HepG2 (cell line): ENCODE measurements around the gene PGAP3. TPM values are rescaled to one million over a fixed set of nuclear protein-coding genes. Genes with fewer than 3 reads are reported as not detected.

Experiments
- CBX1 ChIP-seq: IDR thresholded peaks from one replicate; pipeline ENCODE4 v1.6.1; 2016; ENCODE audit warnings: antibody characterized with exemption, low read depth
- FOSL2 ChIP-seq: sonication (generic); formaldehyde crosslinking; IDR thresholded peaks from 2 replicates; pipeline ENCODE4 v1.4.0; 2020; ENCODE audit warnings: missing genetic modification reagents
- NAIF1 ChIP-seq: sonication (generic); formaldehyde crosslinking; IDR thresholded peaks from 2 replicates; pipeline ENCODE4 v1.5.0; 2020; ENCODE audit warnings: mild to moderate bottlenecking, missing genetic modification reagents, borderline replicate concordance
- NCOA1 ChIP-seq: sonication (generic); formaldehyde crosslinking; IDR thresholded peaks from 2 replicates; pipeline ENCODE4 v1.9.0; 2021; ENCODE audit warnings: missing genetic modification reagents
- THAP7 ChIP-seq: sonication (generic); formaldehyde crosslinking; IDR thresholded peaks from 2 replicates; pipeline ENCODE4 v1.8.1; 2023; ENCODE audit warnings: mild to moderate bottlenecking, missing genetic modification reagents
- ZFX ChIP-seq: sonication (generic); formaldehyde crosslinking; IDR thresholded peaks from 2 replicates; pipeline ENCODE4 v1.4.0; 2020; ENCODE audit warnings: mild to moderate bottlenecking, low read depth, missing genetic modification reagents, moderate library complexity
- ZMAT3 ChIP-seq: sonication (generic); formaldehyde crosslinking; conservative IDR thresholded peaks from 2 replicates; pipeline ENCODE4 v1.7.0; 2021; ENCODE audit warnings: missing genetic modification reagents
- ZMYM4 ChIP-seq: sonication (generic); formaldehyde crosslinking; IDR thresholded peaks from 2 replicates; pipeline ENCODE4 v1.8.1; 2023; ENCODE audit warnings: mild to moderate bottlenecking, missing genetic modification reagents
- ZNF414 ChIP-seq: sonication (generic); formaldehyde crosslinking; IDR thresholded peaks from 2 replicates; pipeline ENCODE4 v1.5.0; 2020; ENCODE audit warnings: missing genetic modification reagents
- ZNF430 ChIP-seq: sonication (generic); formaldehyde crosslinking; IDR thresholded peaks from 2 replicates; pipeline ENCODE4 v1.9.0; 2021; ENCODE audit warnings: mild to moderate bottlenecking, missing genetic modification reagents
- polyA plus RNA-seq, 8 experiments: library from polyadenylated mRNA; depleted of rRNA in 3 of 8; stranded (reverse) in 7 of 8; unstranded in 1 of 8; fragments of >200 nt; fragmentation: Illumina TruSeq in 4 of 8; extraction: Trizol in 4 of 8; gene quantifications; 2 replicates each; pipeline versions ENCODE4 v1.2.1 to v1.2.3, GENCODE V29; 2011 to 2016; ENCODE audit warnings: low read depth in 4 of 8, missing spikeins in 1 of 8, mixed read lengths in 1 of 8; ENCODE audit not compliant: insufficient read depth in 1 of 8
- total RNA-seq, 5 experiments: library from RNA; depleted of rRNA; stranded (reverse); fragments of >200 nt; fragmentation: Illumina TruSeq; extraction: Trizol; gene quantifications; 2 replicates each; pipeline ENCODE4 v1.2.3, GENCODE V29; 2016; ENCODE audit warnings: low read depth in 1 of 5
- TF ChIP-seq, protein P1 (sequence below): sonication (generic); formaldehyde crosslinking; IDR thresholded peaks from 2 replicates; pipeline ENCODE4 v1.4.0; 2020; ENCODE audit warnings: missing genetic modification reagents
- TF ChIP-seq, protein P2 (sequence below): sonication (generic); formaldehyde crosslinking; IDR thresholded peaks from 2 replicates; pipeline ENCODE4 v1.4.0; 2020; ENCODE audit warnings: mild to moderate bottlenecking, low read depth, missing genetic modification reagents
- TF ChIP-seq, protein P3 (sequence below): sonication (generic); formaldehyde crosslinking; IDR thresholded peaks from 2 replicates; pipeline ENCODE4 v1.4.0; 2020; ENCODE audit warnings: missing genetic modification reagents
- TF ChIP-seq, protein P4 (sequence below): sonication (generic); formaldehyde crosslinking; IDR thresholded peaks from 2 replicates; pipeline ENCODE4 v1.8.1; 2023; ENCODE audit warnings: missing genetic modification reagents, mild to moderate bottlenecking, borderline replicate concordance

PGAP3 gene
- total and polyA plus RNA-seq, 2 of the 13 experiments (the other 11 are each of a cell fraction or from before 2014, with no cell fraction given): 11.9 to 14.6 TPM

- TF ChIP-seq CBX1 (no peak), ZMYM4 (no peak), ZFX (CRISPR knock-in tag) (no peak), FOSL2 (peak; percentile 5; the same call in 1 of the 2 replicates), NAIF1 (CRISPR knock-in tag) (peak; percentile 18; the same call in 1 of the 2 replicates), ZNF430 (CRISPR knock-in tag) (no peak), NCOA1 (CRISPR knock-in tag) (0 out of 2 replicates have a peak, but pooled peaks have one; percentile 16), ZNF414 (CRISPR knock-in tag) (no peak), THAP7 (CRISPR knock-in tag) (no peak; the same call in 1 of the 2 replicates), ZMAT3 (CRISPR knock-in tag) (no peak)
- TF ChIP-seq, protein P1, sequence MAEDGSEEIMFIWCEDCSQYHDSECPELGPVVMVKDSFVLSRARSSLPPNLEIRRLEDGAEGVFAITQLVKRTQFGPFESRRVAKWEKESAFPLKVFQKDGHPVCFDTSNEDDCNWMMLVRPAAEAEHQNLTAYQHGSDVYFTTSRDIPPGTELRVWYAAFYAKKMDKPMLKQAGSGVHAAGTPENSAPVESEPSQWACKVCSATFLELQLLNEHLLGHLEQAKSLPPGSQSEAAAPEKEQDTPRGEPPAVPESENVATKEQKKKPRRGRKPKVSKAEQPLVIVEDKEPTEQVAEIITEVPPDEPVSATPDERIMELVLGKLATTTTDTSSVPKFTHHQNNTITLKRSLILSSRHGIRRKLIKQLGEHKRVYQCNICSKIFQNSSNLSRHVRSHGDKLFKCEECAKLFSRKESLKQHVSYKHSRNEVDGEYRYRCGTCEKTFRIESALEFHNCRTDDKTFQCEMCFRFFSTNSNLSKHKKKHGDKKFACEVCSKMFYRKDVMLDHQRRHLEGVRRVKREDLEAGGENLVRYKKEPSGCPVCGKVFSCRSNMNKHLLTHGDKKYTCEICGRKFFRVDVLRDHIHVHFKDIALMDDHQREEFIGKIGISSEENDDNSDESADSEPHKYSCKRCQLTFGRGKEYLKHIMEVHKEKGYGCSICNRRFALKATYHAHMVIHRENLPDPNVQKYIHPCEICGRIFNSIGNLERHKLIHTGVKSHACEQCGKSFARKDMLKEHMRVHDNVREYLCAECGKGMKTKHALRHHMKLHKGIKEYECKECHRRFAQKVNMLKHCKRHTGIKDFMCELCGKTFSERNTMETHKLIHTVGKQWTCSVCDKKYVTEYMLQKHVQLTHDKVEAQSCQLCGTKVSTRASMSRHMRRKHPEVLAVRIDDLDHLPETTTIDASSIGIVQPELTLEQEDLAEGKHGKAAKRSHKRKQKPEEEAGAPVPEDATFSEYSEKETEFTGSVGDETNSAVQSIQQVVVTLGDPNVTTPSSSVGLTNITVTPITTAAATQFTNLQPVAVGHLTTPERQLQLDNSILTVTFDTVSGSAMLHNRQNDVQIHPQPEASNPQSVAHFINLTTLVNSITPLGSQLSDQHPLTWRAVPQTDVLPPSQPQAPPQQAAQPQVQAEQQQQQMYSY: no peak
- TF ChIP-seq, protein P2, sequence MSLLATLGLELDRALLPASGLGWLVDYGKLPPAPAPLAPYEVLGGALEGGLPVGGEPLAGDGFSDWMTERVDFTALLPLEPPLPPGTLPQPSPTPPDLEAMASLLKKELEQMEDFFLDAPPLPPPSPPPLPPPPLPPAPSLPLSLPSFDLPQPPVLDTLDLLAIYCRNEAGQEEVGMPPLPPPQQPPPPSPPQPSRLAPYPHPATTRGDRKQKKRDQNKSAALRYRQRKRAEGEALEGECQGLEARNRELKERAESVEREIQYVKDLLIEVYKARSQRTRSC (CRISPR knock-in tag): no peak
- TF ChIP-seq, protein P3, sequence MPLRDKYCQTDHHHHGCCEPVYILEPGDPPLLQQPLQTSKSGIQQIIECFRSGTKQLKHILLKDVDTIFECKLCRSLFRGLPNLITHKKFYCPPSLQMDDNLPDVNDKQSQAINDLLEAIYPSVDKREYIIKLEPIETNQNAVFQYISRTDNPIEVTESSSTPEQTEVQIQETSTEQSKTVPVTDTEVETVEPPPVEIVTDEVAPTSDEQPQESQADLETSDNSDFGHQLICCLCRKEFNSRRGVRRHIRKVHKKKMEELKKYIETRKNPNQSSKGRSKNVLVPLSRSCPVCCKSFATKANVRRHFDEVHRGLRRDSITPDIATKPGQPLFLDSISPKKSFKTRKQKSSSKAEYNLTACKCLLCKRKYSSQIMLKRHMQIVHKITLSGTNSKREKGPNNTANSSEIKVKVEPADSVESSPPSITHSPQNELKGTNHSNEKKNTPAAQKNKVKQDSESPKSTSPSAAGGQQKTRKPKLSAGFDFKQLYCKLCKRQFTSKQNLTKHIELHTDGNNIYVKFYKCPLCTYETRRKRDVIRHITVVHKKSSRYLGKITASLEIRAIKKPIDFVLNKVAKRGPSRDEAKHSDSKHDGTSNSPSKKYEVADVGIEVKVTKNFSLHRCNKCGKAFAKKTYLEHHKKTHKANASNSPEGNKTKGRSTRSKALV (CRISPR knock-in tag): 0 out of 2 replicates have a peak, but pooled peaks have one; percentile 2
- TF ChIP-seq, protein P4, sequence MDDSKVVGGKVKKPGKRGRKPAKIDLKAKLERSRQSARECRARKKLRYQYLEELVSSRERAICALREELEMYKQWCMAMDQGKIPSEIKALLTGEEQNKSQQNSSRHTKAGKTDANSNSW (CRISPR knock-in tag): no peak
Observed at GRCh38 chr17:39737206-39737759, 49.4 kb upstream of the PGAP3 start (continued).
